ENCODE data around the gene CLCN7.

GRCh38 chr16:1449201-1449788, 25.5 kb downstream of the CLCN7 start:
- TF ChIP-seq CTCF (IDR thresholded peaks at IDR 0.05) (no peak), EZH2phosphoT487 (IDR thresholded peaks at IDR 0.05) (no peak)

All from neural progenitor cell (in vitro differentiated cells).